SK-N-SH treated with all-trans-retinoic acid at 6 μM for 48 hours (cell line): ENCODE measurements around the gene ATOX1.

Experiments used
- ATAC-seq: fragments of 200-7000 bp; cut with Tn5 transposase; 3 replicates; pipeline ENCODE4 v1.9.1; 2020; ENCODE audit warnings: mild to moderate bottlenecking, moderate library complexity
- ARNTL ChIP-seq: fragments of 450-650 bp; formaldehyde crosslinking; IDR thresholded peaks from 2 replicates; pipeline ENCODE4 v1.5.0; 2020; ENCODE audit warnings: low read depth, mild to moderate bottlenecking, moderate library complexity, borderline replicate concordance
- CREB5 ChIP-seq: fragments of 250-450 bp; sonication (Bioruptor Pico); IDR thresholded peaks from 2 replicates; pipeline ENCODE4 v1.5.1; 2020; ENCODE audit warnings: low read depth, mild to moderate bottlenecking, moderate library complexity
- CSDC2 ChIP-seq: fragments of 250-450 bp; sonication (Bioruptor Pico); IDR thresholded peaks from 2 replicates; pipeline ENCODE4 v1.5.0; 2020; ENCODE audit warnings: mild to moderate bottlenecking, moderate library complexity
- CSRNP3 ChIP-seq: fragments of 250-450 bp; sonication (Bioruptor Pico); IDR thresholded peaks from 2 replicates; pipeline ENCODE4 v1.5.1; 2021; ENCODE audit warnings: mild to moderate bottlenecking, moderate library complexity
- ESRRG ChIP-seq: fragments of 250-450 bp; sonication (Bioruptor Pico); IDR thresholded peaks from 2 replicates; pipeline ENCODE4 v1.6.1; 2021; ENCODE audit warnings: mild to moderate bottlenecking
- GLIS3 ChIP-seq: fragments of 250-450 bp; sonication (Bioruptor Pico); IDR thresholded peaks from 2 replicates; pipeline ENCODE4 v1.5.0; 2020; ENCODE audit warnings: mild to moderate bottlenecking, moderate library complexity
- ISL1 ChIP-seq: fragments of 250-450 bp; sonication (Bioruptor Pico); IDR thresholded peaks from 2 replicates; pipeline ENCODE4 v2.1.2; 2022; ENCODE audit warnings: mild to moderate bottlenecking, moderate library complexity
- OSR1 ChIP-seq: fragments of 250-450 bp; sonication (Bioruptor Pico); IDR thresholded peaks from 2 replicates; pipeline ENCODE4 v1.8.0; 2022; ENCODE audit warnings: moderate library complexity, mild to moderate bottlenecking, inconsistent platforms
- PATZ1 ChIP-seq: fragments of 250-450 bp; sonication (Bioruptor Pico); IDR thresholded peaks from 2 replicates; pipeline ENCODE4 v1.8.0; 2020; ENCODE audit warnings: mild to moderate bottlenecking, moderate library complexity, borderline replicate concordance
- POU6F1 ChIP-seq: fragments of 250-450 bp; sonication (Bioruptor Pico); IDR thresholded peaks from 2 replicates; pipeline ENCODE4 v1.8.0; 2021; ENCODE audit warnings: low read depth, mild to moderate bottlenecking, moderate library complexity, borderline replicate concordance
- PPARA ChIP-seq: fragments of 250-450 bp; sonication (Bioruptor Pico); IDR thresholded peaks from 2 replicates; pipeline ENCODE4 v1.5.0; 2020; ENCODE audit warnings: mild to moderate bottlenecking, borderline replicate concordance
- RARB ChIP-seq: fragments of 250-450 bp; sonication (Bioruptor Pico); IDR thresholded peaks from 2 replicates; pipeline ENCODE4 v1.8.0; 2021; ENCODE audit warnings: mild to moderate bottlenecking, moderate library complexity
- SNAI2 ChIP-seq: fragments of 250-450 bp; sonication (Bioruptor Pico); IDR thresholded peaks from 2 replicates; pipeline ENCODE4 v1.5.0; 2020; ENCODE audit warnings: mild to moderate bottlenecking, moderate library complexity
- TOX ChIP-seq: fragments of 250-450 bp; sonication (Bioruptor Pico); IDR thresholded peaks from 2 replicates; pipeline ENCODE4 v1.8.0; 2021; ENCODE audit warnings: mild to moderate bottlenecking, moderate library complexity, borderline replicate concordance
- TSHZ2 ChIP-seq: fragments of 250-450 bp; sonication (Bioruptor Pico); IDR thresholded peaks from 2 replicates; pipeline ENCODE4 v1.5.0; 2020; ENCODE audit warnings: mild to moderate bottlenecking, moderate library complexity
- ZC3H10 ChIP-seq: fragments of 250-450 bp; sonication (Bioruptor Pico); IDR thresholded peaks from 2 replicates; pipeline ENCODE4 v1.5.1; 2021; ENCODE audit warnings: mild to moderate bottlenecking, moderate library complexity
- ZFP3 ChIP-seq: fragments of 250-450 bp; sonication (Bioruptor Pico); IDR thresholded peaks from 2 replicates; pipeline ENCODE4 v1.5.0; 2020; ENCODE audit warnings: mild to moderate bottlenecking, moderate library complexity
- ZFP30 ChIP-seq: fragments of 450-650 bp; formaldehyde crosslinking; IDR thresholded peaks from 2 replicates; pipeline ENCODE4 v1.5.0; 2022; ENCODE audit warnings: mild to moderate bottlenecking, moderate library complexity
- ZNF565 ChIP-seq: fragments of 450-650 bp; formaldehyde crosslinking; conservative IDR thresholded peaks from 2 replicates; pipeline ENCODE4 v1.5.0; 2020; ENCODE audit warnings: low read depth, mild to moderate bottlenecking, moderate library complexity
- ZNF70 ChIP-seq: fragments of 450-650 bp; formaldehyde crosslinking; IDR thresholded peaks from 2 replicates; pipeline ENCODE4 v1.5.0; 2020; ENCODE audit warnings: mild to moderate bottlenecking, moderate library complexity
- ZNF8 ChIP-seq: fragments of 450-650 bp; formaldehyde crosslinking; IDR thresholded peaks from 2 replicates; pipeline ENCODE4 v1.5.0; 2020; ENCODE audit warnings: mild to moderate bottlenecking, moderate library complexity

Gene ATOX1

GRCh38 chr5:151717416-151717815 lies 41.0 kb downstream of the ATOX1 start:
- TF ChIP-seq CREB5 (CRISPR knock-in tag) (no peak), RARB (no peak), ZNF8 (CRISPR knock-in tag) (no peak), ZNF70 (CRISPR knock-in tag) (no peak), CSRNP3 (no peak), ZFP3 (no peak)
- ATAC-seq: no peak

- no peak for TF ChIP-seq CSDC2 (CRISPR knock-in tag)
- no peak for TF ChIP-seq CREB5 (CRISPR knock-in tag)
- TF ChIP-seq ZFP30 (CRISPR knock-in tag): no peak
- TF ChIP-seq RARB: no peak
- TF ChIP-seq PATZ1 (CRISPR knock-in tag): no peak
- no peak for TF ChIP-seq TSHZ2 (CRISPR knock-in tag)
- TF ChIP-seq SNAI2: no peak
- no peak for TF ChIP-seq ISL1 (CRISPR knock-in tag)
- no peak for TF ChIP-seq OSR1
- no peak for TF ChIP-seq ZNF70 (CRISPR knock-in tag)
- TF ChIP-seq CSRNP3: no peak
- no peak for TF ChIP-seq ZC3H10 (CRISPR knock-in tag)
- TF ChIP-seq ZFP3: no peak
- TF ChIP-seq TOX (CRISPR knock-in tag): no peak
- TF ChIP-seq ZNF565: no peak
- no peak for TF ChIP-seq GLIS3 (CRISPR knock-in tag)
- no peak for TF ChIP-seq POU6F1 (CRISPR knock-in tag)
- no peak for TF ChIP-seq PPARA (CRISPR knock-in tag)
- no peak for TF ChIP-seq ESRRG (CRISPR knock-in tag)
- no peak for TF ChIP-seq ARNTL (CRISPR knock-in tag)
- TF ChIP-seq, all 23 proteins: peak for 0
- ATAC-seq: no peak
Observed at GRCh38 chr5:151709109-151709735, 49.2 kb downstream of the ATOX1 start.
